Urinary bladder (tissue), 4 donors: ENCODE results near the gene NAP1L4. TPM values are rescaled to one million over a fixed set of nuclear protein-coding genes. Genes with fewer than 3 reads are reported as not detected.
"Not testable (repeated sequence)": the region's sequence is repeated elsewhere in the genome, so short reads cannot be mapped to it uniquely, and the experiment has no call there.

Experiments
- DNase-seq: peaks from one replicate; pipeline ENCODE4 v3.0.0-alpha.2; 2015; ENCODE audit errors: extremely low spot score
- H3K27ac ChIP-seq: one replicate; pipeline ENCODE4 v1.5.1; 2013; ENCODE audit warnings: low read depth, mild to moderate bottlenecking, moderate library complexity
- H3K36me3 ChIP-seq: one replicate; pipeline ENCODE4 v1.6.1; 2013; ENCODE audit warnings: mild to moderate bottlenecking, moderate library complexity; ENCODE audit not compliant: insufficient read depth
- H3K4me1 ChIP-seq: one replicate; pipeline ENCODE4 v1.6.1; 2013; ENCODE audit warnings: mild to moderate bottlenecking, moderate library complexity; ENCODE audit not compliant: insufficient read depth
- H3K4me3 ChIP-seq: one replicate; pipeline ENCODE4 v1.5.1; 2013; ENCODE audit warnings: low read depth, low read length
- WGBS: extraction: QIAGEN DNeasy Blood & Tissue Kit; methylation state at CpG from one replicate; pipeline ENCODE4 v1.1.7; 2013; 5-methylcytosine and 5-hydroxymethylcytosine counted together
- polyA plus RNA-seq: library from polyadenylated mRNA; stranded (reverse); fragments of 200-250 nt; gene quantifications from one replicate; pipeline ENCODE4 v1.2.3, GENCODE V29; 2013
- total RNA-seq: library from RNA; depleted of rRNA; stranded (reverse); fragments of >200 nt; gene quantifications from one replicate; pipeline ENCODE4 v1.2.3, GENCODE V29; 2014
- donor health status: healthy with polysubstance abuse.
- donor health status: healthy.

The NAP1L4 gene
- total and polyA plus RNA-seq, 2 donors, result 86.9 to 154 TPM

GRCh38 chr11:2938458-2939418 is 53.4 kb downstream of the NAP1L4 start:
- not testable (repeated sequence) for H3K27ac ChIP-seq, H3K36me3 ChIP-seq, DNase-seq, H3K4me1 ChIP-seq, H3K4me3 ChIP-seq
- 93% methylated on average over 20 of the region's 20 CpGs for WGBS

GRCh38 chr11:2937641-2938457 is 54.3 kb downstream of the NAP1L4 start:
- not testable (repeated sequence) for H3K4me1 ChIP-seq, H3K36me3 ChIP-seq, H3K27ac ChIP-seq, H3K4me3 ChIP-seq, DNase-seq
- WGBS, result 92% methylated on average over 32 of the region's 32 CpGs

- Histone ChIP-seq H3K27ac (no peak overlapping the region), H3K4me3 (no peak overlapping the region), H3K36me3 (no peaks in the 10 kb centered on the region), H3K4me1 (no peaks in the 10 kb centered on the region)
- no peak for DNase-seq
- WGBS, result 85% methylated on average over 14 of the region's 14 CpGs
These were observed 57.4 kb downstream of the NAP1L4 start for GRCh38 chr11:2934611-2935239.

- no peak for DNase-seq
- Histone ChIP-seq H3K36me3 (no peaks in the 10 kb centered on the region), H3K4me3 (no peak overlapping the region), H3K27ac (no peak overlapping the region), H3K4me1 (no peaks in the 10 kb centered on the region)
- WGBS, result 86% methylated on average over 7 of the region's 7 CpGs
These were observed 58.0 kb downstream of the NAP1L4 start for GRCh38 chr11:2934021-2934550.

- WGBS, result 43% methylated on average over 12 of the region's 12 CpGs
- Histone ChIP-seq H3K36me3 (no peaks in the 10 kb centered on the region), H3K4me1 (no peaks in the 10 kb centered on the region), H3K27ac (no peak overlapping the region), H3K4me3 (no peak overlapping the region)
- no peak for DNase-seq
These were observed 58.6 kb downstream of the NAP1L4 start for GRCh38 chr11:2933375-2934020.

- no peaks in the 10 kb centered on the region for H3K4me1 ChIP-seq
- H3K4me3 ChIP-seq, result no peak overlapping the region
- WGBS, result 58% methylated on average over 15 of the region's 15 CpGs
- no peaks in the 10 kb centered on the region for H3K36me3 ChIP-seq
- DNase-seq, result no peak
- no peak overlapping the region for H3K27ac ChIP-seq
These were observed 59.3 kb downstream of the NAP1L4 start for GRCh38 chr11:2932850-2933251.

- H3K4me1 ChIP-seq, result no peaks in the 10 kb centered on the region
- DNase-seq, result no peak
- H3K36me3 ChIP-seq, result no peaks in the 10 kb centered on the region
- H3K27ac ChIP-seq, result no peak overlapping the region
- WGBS, result 73% methylated on average over 13 of the region's 13 CpGs
- no peak overlapping the region for H3K4me3 ChIP-seq
These were observed 60.1 kb downstream of the NAP1L4 start for GRCh38 chr11:2931771-2932738.

GRCh38 chr11:2931420-2931746 is 60.7 kb downstream of the NAP1L4 start:
- WGBS, result 81% methylated on average over 4 of the region's 4 CpGs
- H3K4me3 ChIP-seq, result no peak overlapping the region
- H3K27ac ChIP-seq, result no peak overlapping the region
- H3K36me3 ChIP-seq, result no peaks in the 10 kb centered on the region
- no peak for DNase-seq
- no peaks in the 10 kb centered on the region for H3K4me1 ChIP-seq

GRCh38 chr11:2930704-2931419 is 61.3 kb downstream of the NAP1L4 start:
- Histone ChIP-seq H3K36me3 (no peaks in the 10 kb centered on the region), H3K27ac (no peak overlapping the region), H3K4me3 (peak overlapping the region; percentile 52), H3K4me1 (no peaks in the 10 kb centered on the region)
- DNase-seq, result no peak
- 42% methylated on average over 21 of the region's 21 CpGs for WGBS

GRCh38 chr11:2929950-2930703 is 62.0 kb downstream of the NAP1L4 start:
- WGBS, result 4% methylated on average over 47 of the region's 47 CpGs
- H3K27ac ChIP-seq, result peak overlapping the region; percentile 72
- H3K4me1 ChIP-seq, result no peaks in the 10 kb centered on the region
- H3K4me3 ChIP-seq, result peak overlapping the region; percentile 52
- no peak for DNase-seq
- H3K36me3 ChIP-seq, result no peaks in the 10 kb centered on the region

GRCh38 chr11:2929531-2929949 is 62.6 kb downstream of the NAP1L4 start:
- WGBS, result under 1% methylated on average over 48 of the region's 48 CpGs
- Histone ChIP-seq H3K36me3 (no peaks in the 10 kb centered on the region), H3K4me3 (peak overlapping the region; percentile 52), H3K27ac (peak overlapping the region; percentile 72), H3K4me1 (no peaks in the 10 kb centered on the region)
- no peak for DNase-seq
